HG03159 (cell line): ENCODE data around the gene PRKCQ.
"Not testable (repeated sequence)": the region's sequence is repeated elsewhere in the genome, so short reads cannot be mapped to it uniquely, and the experiment has no call there.

Experiments
- ATAC-seq: cut with Tn5 transposase; IDR thresholded peaks from one replicate; pipeline ENCODE4 v1.9.1; 2021; ENCODE audit warnings: mild to moderate bottlenecking, moderate library complexity; ENCODE audit not compliant: unreplicated experiment

The PRKCQ gene

DNA sequence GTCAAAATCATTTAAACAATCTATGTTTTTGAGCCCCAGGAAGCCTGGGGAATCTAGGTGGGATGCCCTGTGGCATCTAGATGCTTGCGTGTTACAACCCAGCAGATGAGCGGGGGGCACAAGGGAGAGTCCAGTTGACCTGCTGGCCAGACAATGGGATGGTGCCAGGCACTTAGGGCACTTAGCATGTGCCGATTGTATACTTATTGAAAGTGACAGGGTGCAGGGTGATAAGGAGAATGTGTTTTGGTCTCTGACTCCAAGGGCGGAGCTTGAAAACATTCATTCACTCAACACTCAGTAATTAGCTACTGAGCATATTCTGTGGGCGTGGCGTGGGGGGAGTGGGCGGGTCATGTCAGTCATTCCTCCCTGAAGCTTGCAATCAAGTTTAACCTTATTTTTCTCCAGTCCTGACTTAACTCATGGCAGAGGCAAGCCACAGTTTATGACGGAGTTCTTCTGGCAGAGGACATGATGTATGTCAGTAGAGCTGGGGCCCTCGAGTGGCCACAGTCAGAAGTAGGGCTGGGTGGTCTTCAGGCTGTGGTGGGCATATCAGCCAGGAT is 115.1 kb downstream of the PRKCQ start:
- no peak for ATAC-seq

DNA sequence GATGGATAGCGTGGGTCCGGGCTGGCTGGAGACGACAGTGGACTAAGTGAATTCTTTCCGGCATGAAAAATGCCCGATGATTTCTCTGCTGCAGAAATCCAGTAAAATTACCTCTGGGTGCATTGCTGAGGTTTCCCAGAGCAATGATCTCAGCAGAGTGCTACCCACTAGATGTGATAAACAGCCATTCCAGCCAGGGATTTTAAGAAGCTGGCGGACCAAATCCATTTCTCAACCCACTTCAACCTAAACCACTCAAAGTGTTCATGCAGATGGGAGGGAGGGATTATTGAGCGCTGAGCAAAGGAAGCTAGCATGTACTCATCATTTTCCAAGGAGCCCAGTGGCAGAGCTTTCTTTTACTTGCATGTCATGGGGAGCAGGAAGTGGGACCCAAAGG is 116.7 kb downstream of the PRKCQ start:
- ATAC-seq, result no peak

DNA sequence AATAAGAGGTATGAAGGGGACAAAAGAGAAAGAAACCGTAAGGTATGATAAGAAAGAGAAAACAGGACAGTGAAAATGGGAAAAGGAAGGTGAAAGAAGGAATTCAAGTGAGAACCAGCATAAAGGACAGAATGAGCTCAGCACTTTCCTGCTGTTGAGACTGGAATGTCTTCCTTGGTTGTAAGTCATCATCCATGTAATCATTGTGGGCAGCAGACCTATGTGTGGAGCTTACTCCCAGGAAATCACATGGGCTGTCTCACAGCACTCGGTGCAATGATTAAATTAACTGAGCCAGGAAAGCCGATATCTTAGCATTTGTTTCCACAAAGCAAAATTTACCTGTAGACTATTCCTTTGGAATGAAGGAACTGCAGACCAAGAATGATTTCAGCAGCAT is 118.1 kb downstream of the PRKCQ start:
- ATAC-seq, result no peak

DNA sequence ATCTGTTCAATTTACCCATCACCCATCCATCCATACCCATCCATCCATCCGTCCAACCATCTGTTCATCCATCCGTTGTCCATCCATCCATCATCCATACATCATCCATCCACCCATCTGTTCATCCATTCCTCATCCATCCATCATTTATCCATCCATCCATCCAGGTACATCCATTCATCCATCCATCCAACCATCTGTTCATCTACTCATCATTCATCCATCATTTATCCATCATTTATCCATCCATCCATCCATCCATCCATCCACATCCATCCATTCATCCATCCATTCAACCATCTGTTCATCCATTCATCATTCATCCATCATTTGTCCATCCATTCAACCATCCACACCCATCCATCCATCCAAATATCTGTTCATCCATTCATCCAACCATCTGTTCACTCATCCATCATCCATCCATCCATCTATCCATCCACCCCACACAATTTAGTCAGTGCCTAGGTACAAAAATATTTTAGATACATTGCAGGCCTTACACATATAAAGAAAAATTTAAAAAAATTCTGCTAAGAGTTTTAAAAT is 119.1 kb downstream of the PRKCQ start:
- ATAC-seq, result no peak

GRCh38 chr10:6458814-6459213 is 121.3 kb downstream of the PRKCQ start:
- no peak for ATAC-seq

DNA sequence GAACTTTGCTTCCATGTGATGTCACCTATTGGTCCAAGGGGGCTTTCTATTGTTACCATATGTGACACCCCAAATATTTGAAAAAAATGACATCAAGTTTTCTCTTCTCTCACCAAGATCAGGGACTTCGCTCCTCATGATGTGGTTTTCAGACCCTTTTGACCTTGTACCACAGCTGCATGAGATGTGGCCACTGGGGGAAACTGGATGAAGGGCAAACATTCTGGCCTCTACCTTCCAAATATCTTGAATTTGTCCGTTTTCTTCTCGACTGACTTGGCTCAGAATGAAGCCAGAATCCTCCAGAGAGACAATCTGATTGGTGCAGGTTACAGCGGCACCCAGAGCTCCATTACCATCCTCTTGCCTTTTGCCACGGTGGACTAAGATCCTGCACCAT is 122.7 kb downstream of the PRKCQ start:
- ATAC-seq, result no peak

- no peak for ATAC-seq
These were observed 124.0 kb downstream of the PRKCQ start for GRCh38 chr10:6456067-6456466.

- no peak for ATAC-seq
These were observed 124.5 kb downstream of the PRKCQ start for GRCh38 chr10:6455592-6455991.

- ATAC-seq, result no peak
These were observed 133.4 kb downstream of the PRKCQ start for GRCh38 chr10:6446711-6447110.

GRCh38 chr10:6445671-6446316 is 134.3 kb downstream of the PRKCQ start:
- no peak for ATAC-seq

DNA sequence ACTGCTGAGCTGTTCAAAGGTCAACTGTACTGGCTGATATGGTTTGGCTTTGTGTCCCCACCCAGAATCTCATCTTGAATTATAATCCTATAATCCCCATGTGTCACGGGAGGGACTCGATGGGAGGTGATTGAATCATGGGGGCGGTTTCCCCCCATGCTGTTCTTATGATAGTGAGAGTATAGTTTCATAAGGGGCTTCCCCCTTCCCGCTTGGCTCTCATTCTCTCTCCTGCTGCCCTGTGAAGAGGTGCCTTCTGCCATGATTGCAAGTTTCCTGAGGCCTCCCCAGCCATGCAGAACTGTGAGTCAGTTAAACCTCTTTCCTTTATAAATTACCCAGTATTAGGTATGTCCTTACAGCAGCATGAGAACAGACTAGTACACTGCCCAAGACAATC is 140.2 kb downstream of the PRKCQ start:
- not testable (repeated sequence) for ATAC-seq

GRCh38 chr10:6431861-6432260 is 148.2 kb downstream of the PRKCQ start:
- ATAC-seq, result no peak

DNA sequence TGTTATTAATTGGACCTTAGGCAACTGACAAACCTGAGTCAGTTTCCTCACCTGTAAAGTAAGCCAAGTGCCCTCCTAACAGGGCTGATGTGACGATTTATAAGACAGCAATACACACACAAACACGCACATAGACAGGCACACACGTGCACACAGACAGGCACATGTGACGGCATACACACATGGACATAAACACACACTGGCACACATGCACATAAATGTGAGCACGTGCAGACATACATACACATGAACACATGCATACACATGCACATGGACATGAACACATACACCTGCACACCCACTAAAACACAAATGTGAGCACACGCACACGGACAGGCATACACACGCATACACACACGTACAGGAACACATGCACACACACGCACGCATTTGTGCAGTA is 148.9 kb downstream of the PRKCQ start:
- ATAC-seq, result no peak

GRCh38 chr10:6430423-6430980 is 149.6 kb downstream of the PRKCQ start:
- no peak for ATAC-seq

DNA sequence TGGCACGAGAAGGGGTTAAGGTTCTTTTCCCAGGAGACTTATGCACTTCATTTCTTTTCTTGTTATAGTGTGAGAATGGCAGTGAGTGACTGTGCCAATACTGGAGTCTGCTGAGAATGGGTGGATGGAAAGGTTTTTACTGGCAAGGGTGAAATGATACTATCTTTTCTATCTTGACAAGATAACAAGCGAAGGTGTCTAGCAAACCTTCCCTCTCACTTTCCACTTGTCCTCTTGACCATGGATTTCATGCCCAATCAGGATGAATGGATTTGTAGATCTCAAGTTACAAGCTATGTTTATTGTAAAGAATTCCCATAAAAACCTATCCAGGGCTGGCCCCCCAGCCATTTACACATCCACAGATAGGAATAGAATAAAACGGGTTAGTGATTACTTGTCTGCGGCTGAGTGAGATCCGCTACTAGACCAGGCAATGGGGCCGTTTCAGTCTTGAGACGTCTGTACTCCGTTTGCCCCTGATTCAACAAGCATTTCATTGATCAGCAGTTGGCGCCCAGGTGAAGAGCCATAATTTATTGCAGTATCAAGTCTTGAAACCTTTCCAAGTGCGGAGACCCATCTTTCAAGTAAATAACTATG is 152.6 kb downstream of the PRKCQ start:
- no peak for ATAC-seq

GRCh38 chr10:6426317-6426716 is 153.8 kb downstream of the PRKCQ start:
- ATAC-seq, result no peak

DNA sequence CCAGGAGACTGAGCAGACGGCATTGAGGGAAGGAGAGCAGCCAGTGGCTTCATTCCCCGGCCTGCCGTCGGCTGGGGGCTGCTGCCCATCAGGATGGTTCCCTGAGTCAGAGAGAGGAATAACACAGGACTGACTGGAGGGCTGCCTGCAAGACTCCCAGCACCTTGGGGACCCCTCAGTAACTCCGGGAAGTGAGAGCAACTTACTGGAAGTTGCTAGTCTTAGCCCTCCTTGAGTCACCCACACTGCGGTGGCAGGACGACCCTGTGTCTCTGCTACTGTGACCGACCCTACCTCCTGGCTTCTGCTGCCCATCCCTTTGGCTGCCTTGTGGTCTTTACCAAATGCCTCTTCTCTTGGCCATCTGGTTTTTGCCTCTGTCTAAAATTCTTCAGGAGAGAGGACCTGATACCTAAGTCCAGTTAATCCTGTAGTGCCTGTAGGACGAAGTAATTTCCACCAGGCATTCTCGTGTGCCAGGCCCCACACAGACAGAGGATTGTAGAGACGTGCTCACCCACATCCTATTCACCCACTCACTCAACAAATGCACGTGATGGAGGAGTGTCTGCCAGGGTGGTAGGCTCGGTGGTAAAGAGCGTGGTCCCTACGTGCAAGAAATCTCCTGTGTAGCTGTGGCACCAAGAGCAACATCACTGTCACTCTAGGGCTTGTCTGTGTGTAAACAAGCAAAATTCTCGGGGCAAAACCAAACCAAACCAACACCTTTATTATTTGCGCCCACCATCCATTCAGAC is 156.5 kb downstream of the PRKCQ start:
- no peak for ATAC-seq

GRCh38 chr10:6423004-6423403 is 157.1 kb downstream of the PRKCQ start:
- ATAC-seq, result no peak

DNA sequence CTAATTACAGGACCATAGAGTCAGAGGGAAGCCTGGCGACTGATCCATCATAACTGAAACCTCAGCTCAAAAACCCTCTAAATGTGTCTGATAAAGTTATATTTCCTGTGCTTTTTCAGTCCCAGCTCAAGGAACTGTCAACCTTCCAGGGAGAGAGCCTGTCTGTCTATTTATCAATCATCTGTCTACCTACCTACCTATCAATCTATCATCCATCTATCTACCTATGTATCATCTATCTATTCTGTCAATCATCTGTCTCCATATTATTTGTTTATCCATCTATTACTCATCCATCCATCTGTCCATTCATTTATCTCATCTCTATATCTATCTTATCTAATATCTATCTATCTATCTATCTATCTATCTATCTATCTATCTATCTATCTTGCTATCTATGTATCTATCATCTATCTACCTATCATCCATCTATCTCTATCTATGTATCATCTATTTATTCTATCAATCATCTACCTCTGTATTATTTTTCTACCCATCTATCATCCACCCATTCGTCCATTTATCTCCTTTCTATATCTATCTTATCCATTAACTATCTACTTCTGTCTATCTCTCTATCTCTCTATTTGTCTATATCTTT is 161.4 kb downstream of the PRKCQ start:
- no peak for ATAC-seq

- no peak for ATAC-seq
These were observed 161.9 kb downstream of the PRKCQ start for GRCh38 chr10:6418167-6418566.
